Measurements from ENCODE around the gene SMG5. TPM values are rescaled to one million over a fixed set of nuclear protein-coding genes. Genes with fewer than 3 reads are reported as not detected.

Gene SMG5
- total RNA-seq, 1 donor from 2014 or later, result 57.4 TPM

DNA sequence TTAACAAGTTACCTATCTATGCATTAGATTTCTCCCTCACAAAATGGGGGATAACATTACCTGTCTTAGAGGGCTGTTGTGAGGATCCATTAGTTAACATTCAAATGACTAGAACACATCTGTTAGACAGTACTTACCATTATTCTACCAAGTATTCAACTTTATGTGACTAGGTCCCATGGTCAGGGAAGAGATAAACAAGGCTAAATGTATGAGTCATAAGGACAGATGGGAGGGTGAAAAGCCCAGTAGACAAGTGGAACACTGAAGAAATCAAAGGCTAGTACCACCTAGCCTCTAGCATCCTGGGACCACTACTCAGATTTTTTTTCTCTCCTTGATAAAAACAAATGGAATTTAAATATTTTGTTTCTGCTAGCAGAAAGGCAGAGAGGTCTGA, 25.5 kb upstream of the SMG5 start:
- TF ChIP-seq, protein P1, sequence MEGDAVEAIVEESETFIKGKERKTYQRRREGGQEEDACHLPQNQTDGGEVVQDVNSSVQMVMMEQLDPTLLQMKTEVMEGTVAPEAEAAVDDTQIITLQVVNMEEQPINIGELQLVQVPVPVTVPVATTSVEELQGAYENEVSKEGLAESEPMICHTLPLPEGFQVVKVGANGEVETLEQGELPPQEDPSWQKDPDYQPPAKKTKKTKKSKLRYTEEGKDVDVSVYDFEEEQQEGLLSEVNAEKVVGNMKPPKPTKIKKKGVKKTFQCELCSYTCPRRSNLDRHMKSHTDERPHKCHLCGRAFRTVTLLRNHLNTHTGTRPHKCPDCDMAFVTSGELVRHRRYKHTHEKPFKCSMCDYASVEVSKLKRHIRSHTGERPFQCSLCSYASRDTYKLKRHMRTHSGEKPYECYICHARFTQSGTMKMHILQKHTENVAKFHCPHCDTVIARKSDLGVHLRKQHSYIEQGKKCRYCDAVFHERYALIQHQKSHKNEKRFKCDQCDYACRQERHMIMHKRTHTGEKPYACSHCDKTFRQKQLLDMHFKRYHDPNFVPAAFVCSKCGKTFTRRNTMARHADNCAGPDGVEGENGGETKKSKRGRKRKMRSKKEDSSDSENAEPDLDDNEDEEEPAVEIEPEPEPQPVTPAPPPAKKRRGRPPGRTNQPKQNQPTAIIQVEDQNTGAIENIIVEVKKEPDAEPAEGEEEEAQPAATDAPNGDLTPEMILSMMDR (IDR thresholded peaks at IDR 0.05; ENCODE audit: insufficient read depth, low read length, severe bottlenecking), result no peak
- H3K27me3 ChIP-seq (ENCODE audit: control insufficient read depth, insufficient read depth, low read length), result no peaks in the 10 kb centered on the region
- H3K4me3 ChIP-seq (ENCODE audit: low read depth, low read length), result no peak overlapping the region
- DNase-seq (ENCODE audit: low read depth) (no peak), FAIRE-seq (no peak)
- H3K36me3 ChIP-seq (ENCODE audit: control insufficient read depth, insufficient read depth, low read length), result peaks cover 12% of the 10 kb centered on the region

DNA sequence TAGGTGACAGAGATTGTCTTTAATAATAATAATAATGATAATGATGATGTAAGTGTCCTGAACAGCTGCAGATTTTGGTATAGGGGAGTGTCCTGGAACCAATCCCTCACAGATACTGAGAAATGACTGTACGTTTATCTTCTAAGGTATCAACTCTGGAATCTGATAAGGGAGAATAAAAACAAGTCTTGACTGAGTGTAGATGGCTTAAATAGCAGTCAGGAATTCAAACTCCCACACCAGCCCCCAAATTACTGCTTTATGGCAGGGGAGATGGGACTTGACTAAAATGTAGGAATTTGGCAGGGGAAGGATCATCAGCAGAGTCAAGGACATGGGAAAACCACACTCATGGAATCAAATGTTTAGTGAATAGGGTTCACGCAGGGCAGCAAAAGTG, 22.6 kb upstream of the SMG5 start:
- Histone ChIP-seq H3K4me3 (ENCODE audit: low read depth, low read length) (no peak overlapping the region), H3K27me3 (ENCODE audit: control insufficient read depth, insufficient read depth, low read length) (no peaks in the 10 kb centered on the region), H3K36me3 (ENCODE audit: control insufficient read depth, insufficient read depth, low read length) (peaks cover 9% of the 10 kb centered on the region)
- TF ChIP-seq, protein P1 (IDR thresholded peaks at IDR 0.05; ENCODE audit: insufficient read depth, low read length, severe bottlenecking), result no peak
- FAIRE-seq, result no peak
- DNase-seq (ENCODE audit: low read depth), result no peak

DNA sequence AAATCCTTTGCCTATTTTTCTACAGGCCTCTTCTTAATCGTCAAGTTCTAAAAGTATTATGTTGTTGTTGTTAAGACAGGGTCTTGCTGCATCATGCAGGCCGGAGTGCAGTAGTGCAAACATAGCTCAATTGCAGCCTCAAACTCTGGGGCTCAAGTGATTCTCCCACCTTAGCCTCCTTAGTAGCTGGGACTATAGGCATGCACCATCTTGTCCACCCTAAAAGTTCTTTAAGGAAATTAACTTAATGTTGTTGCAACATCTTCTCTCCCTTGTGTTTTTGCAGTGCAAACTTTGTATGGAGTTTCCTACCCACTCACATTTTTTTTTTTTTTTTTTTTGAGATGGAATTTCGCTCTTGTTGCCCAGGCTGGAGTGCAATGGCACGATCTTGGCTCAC, 20.6 kb upstream of the SMG5 start:
- Histone ChIP-seq H3K4me3 (ENCODE audit: low read depth, low read length) (no peak overlapping the region), H3K36me3 (ENCODE audit: control insufficient read depth, insufficient read depth, low read length) (peaks cover 1% of the 10 kb centered on the region), H3K27me3 (ENCODE audit: control insufficient read depth, insufficient read depth, low read length) (no peaks in the 10 kb centered on the region)
- FAIRE-seq, result no peak
- TF ChIP-seq, protein P1 (IDR thresholded peaks at IDR 0.05; ENCODE audit: insufficient read depth, low read length, severe bottlenecking), result no peak
- DNase-seq (ENCODE audit: low read depth), result peak; percentile 51

DNA sequence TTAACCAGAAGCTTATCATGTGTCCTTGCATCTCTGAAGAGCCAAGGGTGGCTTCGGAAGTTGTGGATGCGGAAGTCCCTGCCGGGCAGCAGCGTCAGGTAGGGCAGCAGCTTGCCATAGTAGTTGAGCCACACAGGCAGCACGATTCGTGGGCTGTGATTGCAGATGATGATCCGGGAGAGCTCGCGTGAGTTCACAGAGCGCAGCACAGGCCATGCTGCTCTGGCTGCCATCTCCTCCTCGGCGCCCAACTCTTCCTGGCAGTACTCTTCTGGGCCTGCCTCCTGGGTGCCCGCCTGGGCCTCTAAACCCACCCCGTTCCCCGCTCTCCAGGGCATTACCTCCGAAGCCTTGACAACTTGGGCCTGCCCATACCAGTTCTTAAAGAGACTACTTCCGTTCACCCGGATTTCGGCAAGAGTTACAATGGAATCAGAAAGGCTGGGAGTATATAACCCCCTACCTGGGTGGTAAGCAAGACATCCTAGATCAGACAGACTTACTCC, 16.3 kb upstream of the SMG5 start, which contains the start of gene VHLL:
TSS of gene VHLL (minus strand) at position 456 of the 506 bp plus-strand sequence. CDS start at position 338, 118 bp downstream.
- TF ChIP-seq, protein P1 (IDR thresholded peaks at IDR 0.05; ENCODE audit: insufficient read depth, low read length, severe bottlenecking), result no peak
- H3K4me3 ChIP-seq (ENCODE audit: low read depth, low read length), result no peak within 1 kb of the TSS
- no peaks in the 10 kb centered on the region for H3K27me3 ChIP-seq (ENCODE audit: control insufficient read depth, insufficient read depth, low read length)
- peaks cover 1% of the 10 kb centered on the region for H3K36me3 ChIP-seq (ENCODE audit: control insufficient read depth, insufficient read depth, low read length)
- DNase-seq (ENCODE audit: low read depth) (no peak), FAIRE-seq (no peak)

DNA sequence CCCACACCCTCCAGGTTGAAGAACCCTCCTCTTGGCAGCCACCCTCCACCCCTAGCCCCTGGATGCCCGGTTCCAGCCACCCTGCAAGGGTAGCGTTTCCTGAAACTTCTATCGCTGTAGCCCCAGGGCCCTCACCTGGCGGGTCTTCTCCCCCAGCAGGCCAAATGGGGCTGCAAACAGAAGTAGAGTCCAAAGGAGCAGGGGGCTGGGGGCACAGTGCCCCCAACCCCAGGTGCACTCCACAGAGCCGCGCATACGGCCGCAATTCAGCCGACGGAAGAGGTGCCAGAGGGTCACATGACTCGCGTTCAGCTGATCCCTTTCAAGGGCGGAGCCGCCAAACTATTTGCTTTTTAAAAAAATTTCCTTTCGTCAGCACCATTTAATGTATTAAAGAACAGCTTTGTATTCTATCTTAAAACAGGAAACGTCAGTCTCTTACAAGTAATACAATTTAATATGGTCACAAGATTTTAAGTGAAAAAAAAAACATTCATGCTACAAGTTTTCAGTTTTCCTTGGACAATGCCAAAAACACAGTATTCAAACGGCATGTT, 12.8 kb upstream of the SMG5 start, which contains the start of gene GLMP:
TSS of gene GLMP (minus strand) at position 289 of the 557 bp plus-strand sequence. CDS start at position 255, 34 bp downstream.
- no peaks in the 10 kb centered on the region for H3K27me3 ChIP-seq (ENCODE audit: control insufficient read depth, insufficient read depth, low read length)
- peak within 1 kb of the TSS; percentile 55 for H3K4me3 ChIP-seq (ENCODE audit: low read depth, low read length)
- TF ChIP-seq, protein P1 (IDR thresholded peaks at IDR 0.05; ENCODE audit: insufficient read depth, low read length, severe bottlenecking), result no peak
- no peak for FAIRE-seq
- peaks cover 4% of the 10 kb centered on the region for H3K36me3 ChIP-seq (ENCODE audit: control insufficient read depth, insufficient read depth, low read length)
- peak; percentile 48 for DNase-seq (ENCODE audit: low read depth)

DNA sequence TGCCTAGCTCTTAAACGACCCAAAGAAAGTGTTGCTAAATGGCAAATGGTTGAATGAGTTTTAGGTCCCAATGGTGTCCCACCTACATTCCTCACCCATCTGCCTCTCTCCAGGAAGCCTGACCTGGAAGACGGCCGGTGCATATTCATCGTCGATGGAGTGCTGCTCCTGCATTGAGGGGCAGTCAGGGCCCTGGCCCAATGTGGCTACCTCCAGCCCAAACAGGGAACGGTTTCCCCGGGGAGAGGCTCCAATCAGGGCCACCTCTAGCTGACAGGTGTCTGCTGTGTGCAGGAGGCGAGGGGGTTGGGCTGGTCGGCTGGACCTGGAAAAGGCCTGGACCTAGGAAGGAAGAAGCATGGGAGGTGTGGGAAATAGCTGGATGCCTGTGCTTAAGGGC, 11.3 kb upstream of the SMG5 start:
- FAIRE-seq (no peak), DNase-seq (ENCODE audit: low read depth) (no peak)
- TF ChIP-seq, protein P1 (IDR thresholded peaks at IDR 0.05; ENCODE audit: insufficient read depth, low read length, severe bottlenecking), result no peak
- no peaks in the 10 kb centered on the region for H3K27me3 ChIP-seq (ENCODE audit: control insufficient read depth, insufficient read depth, low read length)
- no peak overlapping the region for H3K4me3 ChIP-seq (ENCODE audit: low read depth, low read length)
- peaks cover 7% of the 10 kb centered on the region for H3K36me3 ChIP-seq (ENCODE audit: control insufficient read depth, insufficient read depth, low read length)
